Gastrocnemius medialis (tissue), 4 donors: Measurements from ENCODE around the gene GOSR2.

Source experiments
- POLR2A ChIP-seq, 2 donors: fragments of 450-650 bp; IDR thresholded peaks; one replicate each; pipeline ENCODE4 v1.6.1; 2017; ENCODE audit warnings: antibody characterized with exemption in 2 of 2, mild to moderate bottlenecking in 2 of 2, moderate library complexity in 2 of 2
- TF ChIP-seq, protein P1 (sequence below), 5 experiments: fragments of 450-650 bp in 3 of 5; fragments of 200-600 bp in 2 of 5; sonication (generic) in 2 of 5; IDR thresholded peaks in 4 of 5; conservative IDR thresholded peaks in 1 of 5; 1 replicate in 4 of 5; 2 replicates in 1 of 5; pipeline ENCODE4 v1.5.1; 2016 to 2019; ENCODE audit warnings: antibody characterized with exemption in 5 of 5, mild to moderate bottlenecking in 3 of 5, moderate library complexity in 3 of 5

DNA sequence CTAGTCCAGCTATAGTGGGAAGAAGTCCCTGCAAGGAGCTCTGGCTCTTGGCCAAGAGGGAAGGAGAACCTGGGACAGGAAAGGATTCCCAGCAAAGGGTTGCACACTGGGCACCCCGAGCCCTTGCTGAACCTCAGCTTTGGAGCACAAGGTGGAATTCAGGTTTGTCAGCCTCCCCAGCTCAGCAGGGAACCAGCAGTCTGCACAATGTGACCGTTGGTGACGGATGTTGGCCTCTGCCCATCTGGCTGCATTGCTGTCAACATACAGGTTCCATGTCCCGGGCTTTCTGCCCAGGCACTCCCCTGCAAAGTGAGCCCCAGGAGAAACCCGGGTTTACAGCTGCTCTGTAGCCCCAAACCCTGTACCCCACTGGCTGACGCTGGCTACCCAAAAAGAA, 49.4 kb downstream of the GOSR2 start:
- TF ChIP-seq, protein P1, sequence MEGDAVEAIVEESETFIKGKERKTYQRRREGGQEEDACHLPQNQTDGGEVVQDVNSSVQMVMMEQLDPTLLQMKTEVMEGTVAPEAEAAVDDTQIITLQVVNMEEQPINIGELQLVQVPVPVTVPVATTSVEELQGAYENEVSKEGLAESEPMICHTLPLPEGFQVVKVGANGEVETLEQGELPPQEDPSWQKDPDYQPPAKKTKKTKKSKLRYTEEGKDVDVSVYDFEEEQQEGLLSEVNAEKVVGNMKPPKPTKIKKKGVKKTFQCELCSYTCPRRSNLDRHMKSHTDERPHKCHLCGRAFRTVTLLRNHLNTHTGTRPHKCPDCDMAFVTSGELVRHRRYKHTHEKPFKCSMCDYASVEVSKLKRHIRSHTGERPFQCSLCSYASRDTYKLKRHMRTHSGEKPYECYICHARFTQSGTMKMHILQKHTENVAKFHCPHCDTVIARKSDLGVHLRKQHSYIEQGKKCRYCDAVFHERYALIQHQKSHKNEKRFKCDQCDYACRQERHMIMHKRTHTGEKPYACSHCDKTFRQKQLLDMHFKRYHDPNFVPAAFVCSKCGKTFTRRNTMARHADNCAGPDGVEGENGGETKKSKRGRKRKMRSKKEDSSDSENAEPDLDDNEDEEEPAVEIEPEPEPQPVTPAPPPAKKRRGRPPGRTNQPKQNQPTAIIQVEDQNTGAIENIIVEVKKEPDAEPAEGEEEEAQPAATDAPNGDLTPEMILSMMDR (IDR thresholded peaks at IDR 0.05 in 4 of 5, conservative IDR thresholded peaks at IDR 0.05 in 1 of 5), result no peak
- TF ChIP-seq POLR2A (IDR thresholded peaks at IDR 0.05), result no peak
